Mononuclear cell (primary cell): ENCODE data around the gene SHANK2. TPM values are rescaled to one million over a fixed set of nuclear protein-coding genes. Genes with fewer than 3 reads are reported as not detected.

Source experiments
- H3K27me3 ChIP-seq: 2 replicates; pipeline ENCODE4 v1.6.0; 2011; ENCODE audit warnings: low read length, control low read depth; ENCODE audit not compliant: insufficient read depth
- H3K4me1 ChIP-seq: 2 replicates; pipeline ENCODE4 v1.5.1; 2011; ENCODE audit warnings: mild to moderate bottlenecking, low read length, control low read depth; ENCODE audit not compliant: insufficient read depth
- H3K4me3 ChIP-seq: 2 replicates; pipeline ENCODE4 v1.5.1; 2011; ENCODE audit warnings: mild to moderate bottlenecking, low read length, moderate library complexity
- H3K9me3 ChIP-seq: 2 replicates; pipeline ENCODE4 v1.5.1; 2011; ENCODE audit warnings: low read depth, mild to moderate bottlenecking, control low read depth, low read length
- total RNA-seq: library from RNA; depleted of rRNA; stranded (reverse); fragments of >200 nt; gene quantifications from one replicate; pipeline ENCODE4 v1.2.3, GENCODE V29; 2012

Gene SHANK2
- total RNA-seq, result 0.21 TPM

DNA sequence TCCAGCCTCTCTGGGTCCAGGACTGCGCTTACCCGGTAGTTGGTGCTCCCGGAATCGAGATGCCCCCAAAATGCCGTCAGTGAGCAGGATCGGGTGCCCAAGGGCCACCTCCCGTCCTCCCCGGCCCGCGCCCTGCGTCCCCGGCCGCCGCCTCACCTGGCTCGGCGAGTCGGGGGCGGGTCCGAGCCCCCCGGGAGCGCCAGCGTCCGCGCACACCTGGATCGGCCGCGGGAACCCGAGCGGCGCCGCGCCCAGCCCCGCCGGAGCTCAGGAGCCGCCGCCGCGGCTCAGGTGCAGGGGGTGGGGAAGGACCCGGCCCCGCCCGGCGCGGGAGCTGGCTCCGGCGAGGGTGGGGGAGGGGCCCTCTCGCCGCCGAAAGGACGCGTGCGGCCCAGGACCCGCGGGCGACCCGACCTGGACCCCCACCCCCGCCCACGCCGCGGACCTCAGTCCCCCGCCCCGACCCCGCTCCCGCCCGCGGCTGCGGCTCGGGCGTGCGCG, at the start of gene SHANK2:
SHANK2 (minus strand) TSS at position 309 of the 501 bp plus-strand sequence. CDS start 105,251 bp downstream, outside the sequence.
- Histone ChIP-seq H3K27me3 (peaks cover 55% of the 10 kb centered on the region), H3K9me3 (no peaks in the 10 kb centered on the region), H3K4me3 (no peak within 1 kb of the TSS), H3K4me1 (no peaks in the 10 kb centered on the region)

DNA sequence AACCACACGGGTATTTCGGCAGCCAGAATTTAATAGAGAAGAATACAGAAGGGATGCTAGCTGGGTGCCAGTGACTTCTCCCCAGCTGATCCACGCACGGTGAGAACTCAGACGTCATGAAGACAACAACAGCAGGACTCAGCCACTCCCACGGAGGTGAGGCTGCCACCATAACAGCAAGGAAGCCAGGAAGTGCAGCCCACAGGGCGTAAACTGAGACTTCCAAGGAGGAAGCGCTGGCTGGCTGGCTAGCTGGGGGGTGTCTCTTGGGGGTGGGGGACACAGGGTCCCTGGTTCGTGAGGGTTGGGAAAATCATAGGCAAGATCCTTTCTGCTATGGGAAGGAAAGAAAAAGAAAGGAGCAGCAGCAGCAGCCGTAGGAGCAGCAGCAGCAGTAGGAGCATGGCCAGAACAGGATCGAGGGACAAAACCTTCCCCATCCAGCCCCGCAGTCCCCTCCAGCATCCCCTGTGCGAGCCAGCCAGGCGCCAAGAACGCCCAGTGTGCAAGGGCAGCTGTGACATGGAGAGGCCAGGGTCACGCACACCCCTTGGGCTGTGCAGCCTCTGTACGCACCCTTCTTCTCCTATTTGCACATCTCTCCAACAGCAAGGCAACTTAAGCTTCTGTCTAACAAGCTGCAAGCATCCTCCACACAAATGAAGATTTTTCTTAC, 49.6 kb upstream of the SHANK2 start:
- Histone ChIP-seq H3K27me3 (no peaks in the 10 kb centered on the region), H3K4me3 (no peak overlapping the region), H3K9me3 (no peaks in the 10 kb centered on the region), H3K4me1 (no peaks in the 10 kb centered on the region)

DNA sequence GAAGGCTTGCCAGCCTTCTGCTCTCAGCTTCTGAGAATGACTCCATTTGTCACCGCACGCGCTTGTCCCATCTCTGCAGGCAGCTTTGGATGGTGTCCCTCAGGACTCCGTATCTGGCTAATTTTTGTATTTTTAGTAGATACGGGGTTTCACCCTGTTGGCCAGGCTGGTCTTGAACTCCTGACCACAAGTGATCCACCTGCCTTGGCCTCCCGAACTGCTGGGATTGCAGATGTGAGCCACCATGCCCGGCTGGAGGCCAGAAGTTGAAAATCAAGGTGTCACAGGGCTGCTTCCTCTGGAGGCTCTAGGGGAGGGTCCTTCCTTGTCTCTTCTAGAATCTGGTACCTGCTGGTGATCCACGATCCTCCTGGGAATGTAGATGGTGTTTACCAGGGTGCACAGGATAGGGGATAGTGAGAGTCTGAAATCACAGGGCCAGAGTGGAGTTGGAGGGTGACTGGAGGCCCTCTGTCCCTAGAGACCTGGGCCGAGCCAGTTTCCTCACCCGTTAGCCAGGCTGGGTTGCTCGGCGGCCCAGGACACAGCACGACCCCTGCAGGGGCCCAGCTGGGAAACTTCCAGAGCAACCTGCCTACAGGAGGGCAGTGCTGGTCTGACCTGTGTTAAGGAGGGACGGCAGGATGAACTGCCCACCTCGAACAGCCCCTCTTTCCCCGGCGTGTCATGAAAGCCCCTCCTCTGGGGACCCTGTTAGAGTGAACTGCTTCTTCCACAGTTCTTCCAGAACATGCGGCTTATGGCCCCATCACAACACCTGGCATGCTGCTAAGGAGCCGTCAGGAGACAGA, 48.9 kb upstream of the SHANK2 start:
- Histone ChIP-seq H3K9me3 (no peaks in the 10 kb centered on the region), H3K27me3 (no peaks in the 10 kb centered on the region), H3K4me1 (no peaks in the 10 kb centered on the region), H3K4me3 (no peak overlapping the region)

GRCh38 chr11:71300187-71300586, 47.8 kb upstream of the SHANK2 start:
- Histone ChIP-seq H3K27me3 (no peaks in the 10 kb centered on the region), H3K4me3 (no peak overlapping the region), H3K9me3 (no peaks in the 10 kb centered on the region), H3K4me1 (no peaks in the 10 kb centered on the region)

DNA sequence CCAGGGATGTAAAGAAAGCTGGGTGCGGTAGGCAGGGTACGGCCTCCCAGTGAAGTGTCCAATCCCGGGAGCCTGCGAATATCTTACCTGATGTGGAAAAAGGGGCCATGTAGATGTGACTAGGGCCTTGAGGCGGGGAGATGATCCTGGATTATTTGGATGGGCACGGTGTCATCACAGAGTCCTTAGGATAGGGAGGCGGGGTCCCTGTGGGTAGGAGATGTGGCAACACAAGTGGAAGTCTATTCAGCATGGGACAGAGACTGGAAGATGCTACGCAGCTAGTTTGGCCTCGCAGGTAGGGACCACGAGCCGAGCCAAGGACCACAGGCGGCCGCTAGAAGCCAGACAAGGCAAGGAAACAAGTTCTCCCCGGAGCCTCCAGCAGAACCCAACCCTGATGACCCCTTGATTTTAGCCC, 46.4 kb upstream of the SHANK2 start:
- H3K27me3 ChIP-seq, result no peaks in the 10 kb centered on the region
- H3K4me1 ChIP-seq, result no peaks in the 10 kb centered on the region
- H3K9me3 ChIP-seq, result no peaks in the 10 kb centered on the region
- no peak overlapping the region for H3K4me3 ChIP-seq

DNA sequence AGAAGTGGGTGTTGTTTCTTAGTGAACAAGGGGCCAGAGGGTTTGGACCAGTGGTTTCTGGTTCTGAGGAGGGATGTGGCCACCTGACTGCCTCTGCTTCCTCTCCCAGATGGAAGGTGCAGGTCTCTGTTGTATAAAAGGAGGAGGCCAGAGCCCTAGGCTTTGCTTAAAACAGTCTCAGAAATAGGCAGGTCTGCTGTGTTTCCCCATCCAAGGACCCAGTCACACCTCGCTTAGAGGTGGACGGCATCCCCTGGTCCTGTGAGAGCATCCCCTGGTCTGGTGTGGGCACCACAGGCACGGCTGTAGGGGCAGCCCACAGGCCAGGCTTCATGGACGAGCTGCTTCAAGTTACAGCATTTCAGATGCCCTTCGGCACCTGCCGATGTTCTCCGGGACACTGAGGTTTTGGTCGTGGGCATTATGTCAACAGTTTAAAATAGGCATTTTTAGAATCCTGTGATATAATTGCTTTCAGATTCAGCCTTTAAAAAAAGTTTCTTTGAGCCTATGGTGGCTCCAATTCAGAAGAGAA, 45.7 kb upstream of the SHANK2 start:
- H3K4me1 ChIP-seq, result no peaks in the 10 kb centered on the region
- no peaks in the 10 kb centered on the region for H3K27me3 ChIP-seq
- H3K9me3 ChIP-seq, result no peaks in the 10 kb centered on the region
- H3K4me3 ChIP-seq, result no peak overlapping the region

DNA sequence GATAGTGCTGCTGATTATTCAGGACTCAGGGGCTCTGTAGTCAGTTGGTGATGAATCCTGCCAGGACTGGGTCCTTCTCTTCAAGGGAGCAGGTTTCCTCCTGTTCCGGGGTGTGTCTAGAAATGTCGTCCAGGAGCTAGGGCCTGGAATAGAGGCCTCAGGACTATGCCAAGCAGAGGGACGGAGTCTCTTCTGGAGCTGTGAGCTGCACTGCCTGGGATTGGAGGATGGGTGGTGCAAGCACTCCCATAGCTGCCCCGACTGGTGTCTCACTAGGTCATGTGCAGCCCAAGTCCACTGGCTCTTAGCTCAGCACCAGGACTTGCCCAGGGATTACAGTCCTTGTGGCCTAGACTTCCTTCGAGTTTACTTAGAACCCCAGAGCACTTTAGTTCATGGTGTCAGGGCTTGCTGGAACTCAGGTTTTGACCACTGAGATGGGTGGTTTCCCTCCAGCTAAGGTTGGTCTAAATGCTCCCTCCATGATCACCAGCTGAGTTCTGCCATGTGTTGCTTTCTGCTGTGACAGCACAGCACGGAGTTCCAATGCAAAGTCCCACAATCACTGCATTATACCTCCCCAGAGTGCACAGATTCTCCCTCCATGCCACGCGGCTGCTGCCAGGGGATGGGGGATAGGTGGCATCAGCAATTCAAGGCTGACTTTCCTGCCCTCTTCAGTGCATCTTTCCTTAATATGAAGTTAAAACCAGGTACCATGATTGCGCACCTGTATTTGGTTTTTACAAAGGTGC, 42.6 kb upstream of the SHANK2 start:
- Histone ChIP-seq H3K27me3 (no peaks in the 10 kb centered on the region), H3K4me1 (no peaks in the 10 kb centered on the region), H3K4me3 (no peak overlapping the region), H3K9me3 (peaks cover 15% of the 10 kb centered on the region)

DNA sequence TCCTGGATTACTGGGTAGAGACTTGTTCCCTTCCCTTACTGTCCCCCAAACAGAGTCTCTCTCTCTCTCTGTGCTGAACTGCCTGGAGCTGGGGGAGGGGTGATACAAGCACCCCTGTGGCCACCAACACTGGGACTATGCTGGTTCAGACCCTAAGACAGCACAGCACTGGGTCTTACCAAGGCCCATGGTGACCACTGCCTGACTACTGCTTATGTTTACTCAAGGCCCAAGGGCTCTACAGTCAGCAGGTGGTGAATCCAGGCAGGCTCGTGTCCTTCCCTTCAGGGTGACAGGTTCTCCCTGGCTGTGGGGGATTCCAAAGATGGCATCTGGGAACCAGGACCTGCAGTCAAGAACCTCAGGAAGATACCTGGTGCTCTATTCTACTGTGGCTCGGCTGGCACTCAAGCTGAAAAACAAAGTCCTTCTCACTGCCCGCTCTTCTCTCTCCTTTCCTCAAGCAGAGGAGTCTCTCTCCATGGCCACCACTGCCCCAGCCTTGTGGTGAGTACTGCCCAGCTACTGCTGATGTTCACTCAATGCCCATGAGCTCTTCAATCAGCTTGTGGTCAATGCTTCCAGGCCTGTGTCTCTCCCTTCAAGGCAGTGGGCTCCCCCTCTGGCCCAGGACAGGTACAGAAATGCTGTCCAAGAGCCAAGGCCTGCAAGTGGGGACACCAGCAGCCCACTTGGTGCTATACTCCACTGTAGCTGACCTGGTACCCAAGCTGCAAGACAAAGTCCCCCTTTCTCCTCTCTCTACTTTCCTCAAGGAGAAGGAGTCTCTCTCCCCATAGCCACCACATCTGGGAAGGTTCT, 41.8 kb upstream of the SHANK2 start:
- Histone ChIP-seq H3K9me3 (peaks cover 18% of the 10 kb centered on the region), H3K4me3 (no peak overlapping the region), H3K27me3 (no peaks in the 10 kb centered on the region), H3K4me1 (no peaks in the 10 kb centered on the region)

- Histone ChIP-seq H3K9me3 (peaks cover 18% of the 10 kb centered on the region), H3K27me3 (no peaks in the 10 kb centered on the region), H3K4me3 (no peak overlapping the region), H3K4me1 (no peaks in the 10 kb centered on the region)
Measured at GRCh38 chr11:71286701-71287643, 34.6 kb upstream of the SHANK2 start.

DNA sequence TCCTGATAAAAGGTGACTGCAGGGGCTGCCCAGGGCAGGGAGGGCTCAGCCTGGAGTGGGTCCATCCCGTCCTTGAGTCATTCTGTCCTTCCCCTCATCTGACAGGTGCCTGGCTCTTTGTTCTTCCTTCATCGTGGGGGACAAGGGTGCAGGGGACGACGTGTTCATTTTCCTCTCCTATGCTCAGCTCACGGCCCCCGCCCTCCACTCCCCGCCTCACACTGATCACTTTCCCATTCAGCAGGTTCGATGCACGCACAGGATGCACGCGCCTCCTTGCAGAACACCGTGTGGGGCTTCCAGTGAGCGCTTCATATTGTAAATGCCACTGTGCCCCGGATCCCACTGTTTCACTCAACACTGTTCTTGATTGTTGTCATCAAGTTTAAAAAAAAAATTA, 32.7 kb upstream of the SHANK2 start:
- H3K4me1 ChIP-seq, result no peaks in the 10 kb centered on the region

DNA sequence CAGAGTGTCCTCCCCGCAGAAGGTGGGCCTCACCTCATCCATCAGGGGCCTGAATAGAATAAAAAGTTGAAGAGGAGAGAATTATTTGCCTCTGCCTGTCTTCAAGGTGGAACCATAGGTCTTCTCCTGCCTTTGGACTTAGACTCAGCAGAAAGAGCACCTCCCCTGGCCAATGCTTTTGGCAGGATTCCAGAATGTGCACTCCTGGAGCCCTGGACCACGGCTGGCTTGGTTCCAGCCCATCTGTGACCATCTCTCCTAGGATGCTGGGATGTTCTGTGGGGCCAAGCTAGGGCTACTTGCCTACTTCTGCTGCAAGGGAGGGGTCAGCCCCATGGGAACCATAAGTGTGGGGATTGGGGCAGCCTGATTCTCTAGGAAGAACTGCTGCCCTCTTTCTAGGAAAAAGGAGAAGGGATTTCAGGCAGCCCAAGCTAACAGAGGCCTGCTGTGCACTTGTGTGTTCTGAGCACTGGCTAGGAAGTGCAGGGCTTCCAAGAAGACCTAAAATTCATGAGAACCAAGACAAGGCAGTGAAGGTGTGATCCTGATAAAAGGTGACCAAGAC, 32.2 kb upstream of the SHANK2 start:
- H3K9me3 ChIP-seq, result no peaks in the 10 kb centered on the region
- H3K27me3 ChIP-seq, result no peaks in the 10 kb centered on the region
- H3K4me3 ChIP-seq, result no peak overlapping the region
- no peaks in the 10 kb centered on the region for H3K4me1 ChIP-seq

More for the DNA sequence above, 32.7 kb upstream of the SHANK2 start:
- H3K27me3 ChIP-seq, result no peaks in the 10 kb centered on the region
- H3K9me3 ChIP-seq, result peaks cover 4% of the 10 kb centered on the region
- no peak overlapping the region for H3K4me3 ChIP-seq

GRCh38 chr11:71283971-71284441, 31.6 kb upstream of the SHANK2 start:
- Histone ChIP-seq H3K4me3 (no peak overlapping the region), H3K27me3 (no peaks in the 10 kb centered on the region), H3K9me3 (no peaks in the 10 kb centered on the region), H3K4me1 (no peaks in the 10 kb centered on the region)
